ACHN (cell line): ENCODE results near the gene SCAP.

Experiments
- DNase-seq: peaks from one replicate; pipeline ENCODE4 v3.0.0-alpha.2; 2015
- in situ Hi-C: cut with HindIII; loops from 2 replicates; pipeline ENCODE4 v1.10.0; 2017; ENCODE audit warnings: low sequenced_read_pairs, low pct_ligation_motif_present, low pct_unique_long_range_greater_than_20kb

The SCAP gene

DNA sequence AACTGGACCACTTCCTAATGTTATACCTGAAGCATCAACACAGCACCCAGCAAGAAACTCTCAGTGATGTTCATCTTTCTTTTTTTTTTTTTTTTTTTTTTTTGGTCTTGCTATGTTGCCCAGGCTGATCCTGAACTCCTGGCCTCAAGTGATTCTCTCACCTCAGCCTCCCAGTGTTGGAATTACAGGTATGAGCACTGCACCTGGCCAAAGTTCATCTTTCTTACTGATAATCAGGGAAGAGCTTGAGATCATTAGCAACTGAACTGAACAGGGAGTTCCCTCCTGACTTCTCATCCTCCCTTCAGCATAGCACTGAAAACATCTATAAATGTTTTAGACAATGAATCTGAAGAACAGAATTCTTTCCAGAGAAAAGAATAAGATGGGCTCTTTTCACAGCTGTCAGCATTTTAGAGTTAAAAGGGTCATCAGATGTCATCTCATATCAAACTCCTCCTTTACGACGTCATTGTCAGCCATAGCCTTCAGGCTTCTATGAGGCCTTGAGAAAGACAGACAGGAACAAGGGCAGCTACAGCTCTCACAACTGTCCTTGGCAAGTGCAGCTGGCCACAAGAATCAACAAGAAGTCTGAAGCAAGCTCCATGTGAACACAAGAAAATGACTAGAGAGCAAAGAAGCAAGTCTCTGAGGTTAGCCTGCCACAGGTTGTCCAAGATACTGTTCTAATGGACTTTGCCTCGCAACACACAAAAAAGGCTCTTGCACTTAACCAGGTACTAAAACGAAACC, 33.8 kb downstream of the SCAP start:
- in situ Hi-C loops = no loop called here
- DNase-seq = no peak

DNA sequence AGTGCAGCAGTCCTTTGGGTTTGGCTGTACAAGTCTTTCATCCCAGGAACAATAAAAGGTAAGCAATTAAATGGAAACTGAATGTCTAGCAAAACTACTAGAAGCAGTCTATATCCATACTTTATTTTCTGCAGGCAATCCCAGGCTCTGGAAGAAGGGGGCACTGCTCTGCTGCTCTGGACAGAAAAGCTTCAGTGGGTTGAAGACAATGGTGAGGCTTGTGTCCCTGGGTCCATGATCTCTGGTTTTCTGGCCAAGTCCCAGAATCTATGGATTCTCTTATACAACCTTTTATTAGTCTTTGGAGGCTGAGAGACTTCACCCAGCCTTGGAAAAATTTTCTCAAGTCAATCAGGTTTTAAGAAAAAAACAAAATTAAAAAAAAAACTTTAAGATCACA, 35.6 kb downstream of the SCAP start:
- in situ Hi-C loops = no loop called here
- DNase-seq = peak; percentile 19

DNA sequence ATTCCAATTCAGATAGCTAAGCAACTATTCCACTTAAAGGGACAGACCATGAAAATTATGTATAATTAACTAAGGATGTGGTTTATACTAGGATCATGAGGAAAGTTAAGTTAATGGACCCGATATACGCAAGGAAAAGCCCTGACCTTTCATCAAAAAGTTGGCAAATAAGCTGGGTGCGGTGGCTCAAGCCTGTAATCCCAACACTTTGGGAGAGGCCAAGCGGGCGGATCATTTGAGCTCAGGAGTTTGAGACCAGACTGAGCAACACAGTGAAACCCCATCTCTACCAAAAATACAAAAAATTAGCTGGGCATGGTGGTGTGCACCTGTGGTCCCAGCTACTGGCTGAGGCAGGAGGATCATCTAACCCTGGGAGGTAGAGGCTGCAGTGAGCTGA, 39.6 kb downstream of the SCAP start:
- DNase-seq = no peak
- in situ Hi-C loops = no loop called here

DNA sequence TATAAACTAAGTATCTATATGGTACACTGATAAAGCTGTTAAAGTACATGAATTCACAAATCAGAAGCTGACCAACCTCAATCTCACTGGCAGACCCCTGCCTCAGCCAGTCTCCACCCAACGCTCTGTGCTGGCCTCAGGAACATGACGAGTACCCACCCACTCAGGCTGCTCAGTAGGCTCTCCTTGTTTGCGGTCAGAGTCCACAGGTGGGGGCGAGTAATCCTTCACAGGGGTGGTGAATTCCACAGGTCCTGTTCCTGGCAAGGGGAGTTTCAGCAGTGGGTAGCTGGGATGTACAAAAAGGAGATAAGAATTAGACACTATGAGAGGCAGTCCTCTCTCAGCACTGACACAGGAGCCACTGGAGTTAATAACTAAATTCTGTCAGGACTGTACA, 40.9 kb downstream of the SCAP start:
- no peak for DNase-seq
- in situ Hi-C loops = no loop called here

DNA sequence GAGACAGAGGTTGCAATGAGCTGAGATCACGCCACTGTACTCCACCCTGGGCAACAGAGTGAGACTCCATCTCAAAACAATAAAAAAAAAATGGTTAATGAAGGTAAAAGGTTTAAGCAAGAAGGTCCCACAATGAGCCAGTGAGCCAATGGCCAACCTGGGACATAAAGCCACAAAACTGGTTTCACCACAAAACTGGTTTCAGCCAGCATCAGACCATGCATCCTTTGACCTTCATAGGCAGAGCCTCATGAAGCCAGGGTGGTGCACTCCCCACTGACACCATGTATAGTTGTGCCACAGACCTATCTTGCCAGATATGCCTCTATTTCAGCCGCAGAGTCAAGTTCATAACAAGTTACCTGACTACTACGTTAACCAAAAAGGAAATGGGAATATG, 41.9 kb downstream of the SCAP start:
- in situ Hi-C loops = no loop called here
- DNase-seq = no peak

DNA sequence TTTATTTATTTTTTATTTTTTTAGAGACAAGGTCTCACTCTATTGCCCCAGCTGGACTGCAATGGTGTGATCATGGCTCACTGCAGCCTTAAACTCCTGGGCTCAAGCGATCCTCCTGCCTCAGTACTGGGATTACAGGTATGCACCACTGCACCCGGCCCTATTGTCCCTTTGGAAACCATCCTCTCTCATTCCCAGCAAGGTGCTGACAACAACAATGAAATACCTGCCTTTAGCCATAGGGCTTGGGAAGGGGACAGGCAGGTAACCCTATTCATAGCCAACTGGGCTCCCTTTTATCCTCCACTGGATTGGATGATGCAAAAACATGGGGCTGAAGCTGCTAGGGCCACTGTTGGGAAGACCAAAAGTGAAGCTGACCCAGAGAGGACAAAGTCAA, 43.1 kb downstream of the SCAP start:
- in situ Hi-C loops = no loop called here
- DNase-seq = no peak

DNA sequence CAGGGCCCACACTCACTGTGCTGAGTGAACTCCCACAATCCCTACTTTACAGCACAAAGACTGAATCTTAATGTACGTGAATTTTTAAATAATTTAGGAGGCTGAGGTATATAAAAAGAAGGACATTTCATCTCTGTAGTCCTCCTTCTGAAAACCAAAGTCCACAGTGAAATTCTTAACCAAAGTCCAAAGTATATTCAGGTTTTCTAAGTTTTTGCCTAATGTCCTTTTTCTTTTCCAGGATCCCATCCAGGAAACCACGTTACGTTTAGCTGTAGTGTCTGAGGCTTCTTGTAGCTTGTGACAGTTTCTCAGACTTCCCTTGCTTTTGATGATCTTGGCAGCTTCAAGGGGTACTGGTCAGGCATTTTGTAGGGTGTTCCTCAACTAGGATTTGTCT, 44.5 kb downstream of the SCAP start:
- DNase-seq = no peak
- in situ Hi-C loops = no loop called here

DNA sequence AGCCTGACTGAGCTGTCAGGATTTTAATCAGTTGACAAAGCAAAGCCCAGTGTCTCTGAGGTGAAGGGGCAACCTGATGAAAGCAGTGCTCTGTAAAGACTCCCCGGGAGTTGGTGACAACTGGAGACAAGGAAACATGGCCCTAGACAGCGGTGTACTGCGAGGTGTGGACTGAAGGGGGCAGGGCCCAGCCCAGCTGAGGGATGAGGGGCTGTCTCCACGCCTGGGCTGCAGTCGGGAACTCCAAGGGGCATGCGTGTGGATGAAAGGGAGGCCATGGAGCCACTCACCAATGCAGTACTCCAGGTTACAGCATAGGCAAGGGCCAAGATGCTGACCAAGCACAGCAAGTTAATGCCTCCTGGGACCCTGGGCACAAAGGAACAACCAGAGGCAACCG, 45.1 kb downstream of the SCAP start:
- no peak for DNase-seq
- in situ Hi-C loops = no loop called here

DNA sequence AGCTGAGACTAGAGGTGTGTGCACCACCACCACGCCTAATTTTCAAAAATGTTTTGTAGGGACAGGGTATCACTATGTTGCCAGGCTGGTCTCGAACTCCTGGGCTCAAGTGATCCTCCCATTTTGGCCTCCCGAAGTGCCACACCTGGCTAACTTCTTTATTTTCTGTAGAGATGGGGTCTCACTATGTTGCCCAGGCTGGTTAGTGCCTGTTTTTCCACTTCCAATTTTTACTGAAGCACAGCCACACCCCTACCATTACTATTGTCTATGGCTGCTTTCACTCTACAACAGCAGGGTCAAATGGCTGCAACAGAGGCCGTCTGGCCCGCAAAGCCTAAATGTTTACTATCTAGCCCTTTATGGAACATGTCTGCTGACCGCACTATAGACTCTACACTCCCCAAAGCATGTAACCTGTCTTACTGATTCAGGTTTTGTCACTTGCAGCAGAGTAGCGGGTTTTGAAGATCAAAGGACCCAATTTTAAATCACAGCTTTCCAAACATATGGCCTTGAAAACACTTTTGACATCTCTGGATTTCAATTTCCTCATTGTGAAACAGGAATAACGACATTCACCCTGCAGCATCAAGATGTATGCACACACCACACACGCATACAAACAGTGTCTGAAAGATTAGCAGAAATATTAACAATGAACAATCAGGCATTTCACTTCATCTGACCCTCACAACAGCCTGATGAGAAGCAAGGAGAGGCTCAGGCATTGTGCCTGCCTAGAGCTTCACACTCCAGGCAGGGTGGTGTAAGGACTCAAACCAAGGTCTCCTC, 46.1 kb downstream of the SCAP start:
- in situ Hi-C loops = no loop called here
- DNase-seq = no peak

DNA sequence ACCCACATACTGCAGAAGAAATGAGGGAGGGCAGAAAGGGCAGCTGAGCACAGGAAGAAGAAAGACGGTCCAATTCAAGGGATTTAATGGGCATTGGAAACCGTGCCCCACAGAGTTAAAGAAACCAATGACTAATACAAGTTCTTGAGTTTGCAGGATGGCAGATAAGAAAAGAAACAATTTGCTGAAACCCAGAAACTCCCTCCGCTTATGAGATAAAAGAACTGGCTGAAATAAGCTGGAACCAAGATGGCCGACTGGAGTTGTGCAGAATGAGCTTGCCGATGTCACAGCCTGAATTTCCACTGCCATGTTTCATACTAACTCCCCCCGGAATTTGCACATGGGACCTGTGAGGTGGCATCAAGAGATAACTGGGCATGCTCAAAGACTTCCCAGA, 47.1 kb downstream of the SCAP start:
- in situ Hi-C loops = no loop called here
- no peak for DNase-seq

DNA sequence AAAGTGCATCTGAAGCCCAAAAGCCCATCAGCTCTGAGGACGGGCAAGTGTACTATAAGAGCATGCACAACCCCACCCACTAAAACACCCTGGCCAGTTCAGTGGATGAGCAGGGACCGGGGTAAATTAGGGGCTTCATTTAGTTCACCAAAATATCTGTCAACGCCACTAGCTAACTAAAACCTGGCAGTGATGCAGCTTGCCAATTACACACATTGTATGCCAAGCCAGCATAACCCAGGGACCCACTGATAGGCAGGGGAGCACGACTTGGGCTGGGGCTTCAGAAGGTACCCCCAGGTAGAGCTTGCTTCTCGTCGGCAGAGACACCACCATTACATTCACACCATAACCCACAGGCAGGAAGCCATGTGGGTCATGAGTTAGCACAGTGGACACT, 47.9 kb downstream of the SCAP start:
- in situ Hi-C loops = no loop called here
- DNase-seq = no peak

DNA sequence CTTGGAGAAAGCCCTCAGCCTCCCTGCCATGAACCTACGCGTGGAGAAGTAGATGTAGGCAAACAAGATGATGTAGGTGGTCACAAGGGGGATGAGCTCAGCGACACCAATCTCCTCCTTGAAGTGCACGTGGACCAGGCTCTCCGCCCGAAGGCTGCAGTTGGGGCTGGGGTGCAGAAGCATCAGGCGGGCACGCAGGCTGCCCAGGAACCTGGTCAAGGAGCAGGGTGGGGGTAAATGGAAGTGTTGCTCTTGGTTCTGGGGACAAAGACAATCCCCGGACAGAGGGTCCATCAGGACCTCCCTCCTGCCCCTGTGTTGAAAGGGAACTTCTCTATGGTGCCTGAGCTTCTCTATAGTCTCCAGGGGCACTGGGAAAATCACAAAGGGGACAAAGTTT, 49.8 kb downstream of the SCAP start:
- DNase-seq = no peak
- in situ Hi-C loops = no loop called here

DNA sequence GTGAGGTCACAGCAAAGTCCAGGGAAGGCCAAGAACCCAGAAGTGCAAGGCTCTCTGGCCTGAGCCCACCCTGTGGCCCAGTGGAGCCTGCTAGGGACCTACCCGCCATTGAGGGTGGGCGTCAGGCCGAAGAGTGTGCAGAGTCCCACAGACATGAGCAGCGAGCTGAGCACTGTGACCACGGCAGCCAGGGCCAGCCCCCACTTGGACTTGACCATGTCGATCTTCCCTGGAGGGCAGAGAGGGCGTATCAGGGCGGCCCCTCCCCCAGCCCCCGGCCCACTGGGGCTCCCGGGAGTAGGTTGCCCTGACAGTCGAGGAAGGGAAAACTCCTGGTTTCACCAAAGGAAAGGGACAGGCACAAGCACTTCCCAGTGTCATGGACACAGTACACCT, 50.4 kb downstream of the SCAP start:
- DNase-seq = no peak
- in situ Hi-C loops = no loop called here

DNA sequence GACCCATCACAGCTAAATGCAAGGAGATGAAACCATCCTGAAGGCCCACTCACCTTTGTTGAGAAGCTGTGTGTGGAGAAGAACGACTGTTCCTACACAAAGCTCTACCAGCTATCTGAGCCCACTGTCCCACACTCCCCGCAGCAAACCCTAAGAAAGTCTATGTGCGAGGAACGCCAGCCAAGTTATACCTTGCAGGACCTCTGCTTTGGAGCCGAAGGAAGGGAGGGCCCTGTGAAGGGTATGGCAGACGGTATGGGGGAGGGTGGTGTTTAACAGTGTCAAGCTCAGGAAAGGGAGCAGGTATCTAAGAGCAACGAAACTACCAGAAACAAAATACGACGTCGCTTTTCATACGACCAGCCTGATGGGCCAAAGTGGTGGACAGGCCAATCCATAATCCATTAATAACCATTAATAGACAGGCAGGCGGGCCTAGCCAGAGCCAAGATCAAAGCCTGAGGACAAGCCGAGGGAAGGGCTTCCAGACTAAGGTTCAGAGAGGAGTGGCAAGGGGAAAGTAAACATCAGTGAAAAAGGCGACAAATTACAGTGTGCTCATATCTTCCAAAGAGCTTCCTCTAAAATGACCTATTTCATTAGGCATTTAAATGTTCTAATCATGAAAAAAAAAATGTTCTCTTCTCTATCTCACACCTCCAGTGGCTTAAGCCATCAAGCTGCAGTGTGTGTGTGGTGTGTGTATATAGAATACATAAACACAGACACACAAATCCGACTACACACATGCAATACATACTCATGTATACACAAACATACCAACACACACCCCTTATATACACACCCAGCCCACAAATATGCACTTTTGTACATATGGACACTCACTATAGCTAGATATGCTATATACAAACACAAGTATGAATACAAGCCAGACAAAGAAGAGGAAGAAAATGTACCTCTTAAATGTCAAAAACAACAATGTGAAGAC, 51.0 kb downstream of the SCAP start:
- DNase-seq = no peak
- in situ Hi-C loops = no loop called here

DNA sequence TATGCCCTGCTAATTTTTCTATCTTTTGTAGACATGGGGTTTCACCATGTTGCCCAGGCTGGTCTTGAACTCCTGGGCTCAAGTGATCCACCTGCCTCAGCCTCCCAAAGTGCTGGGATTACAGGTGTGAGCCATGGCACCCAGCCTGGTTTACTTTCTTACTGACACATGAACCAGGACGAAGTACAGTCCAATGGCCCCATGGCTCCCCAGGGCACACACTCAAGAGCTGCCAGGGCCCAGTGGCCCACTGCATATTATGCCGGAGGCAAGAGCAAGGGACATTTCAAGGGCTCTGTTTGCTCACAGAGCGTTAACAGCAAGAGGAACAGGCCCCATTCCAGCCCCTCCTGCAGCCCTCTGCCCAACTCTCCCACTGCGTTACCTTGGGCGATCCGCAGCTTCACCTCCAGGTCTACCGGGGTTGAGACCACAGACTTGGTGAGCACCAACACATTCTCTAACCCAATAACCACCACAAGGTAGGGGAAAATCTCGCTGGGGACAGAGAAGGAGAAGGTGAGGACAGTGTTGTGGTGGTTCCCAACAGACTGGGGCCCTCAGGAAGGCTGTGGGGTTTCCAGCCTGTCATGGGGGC, 52.1 kb downstream of the SCAP start:
- no peak for DNase-seq
- in situ Hi-C loops = no loop called here

DNA sequence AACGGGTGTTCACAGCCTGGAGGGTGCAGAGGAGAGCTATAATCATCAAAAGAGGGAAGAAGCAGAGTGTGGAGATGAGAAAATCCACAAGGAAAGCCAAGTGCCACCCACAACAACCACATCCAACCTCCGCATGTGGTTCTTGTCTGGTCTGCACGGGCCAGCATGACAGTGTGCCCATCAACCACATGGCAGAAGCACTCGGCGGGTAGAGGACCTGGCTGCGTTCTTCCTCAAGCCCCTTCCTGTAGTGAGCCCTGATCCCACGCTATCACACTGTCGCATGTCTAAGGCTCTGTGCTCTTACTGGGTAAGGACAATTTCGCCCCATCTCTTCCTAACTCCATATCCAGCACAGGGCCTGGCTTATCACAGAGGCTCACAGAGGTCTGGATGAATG, 53.0 kb downstream of the SCAP start:
- no peak for DNase-seq
- in situ Hi-C loops = no loop called here

DNA sequence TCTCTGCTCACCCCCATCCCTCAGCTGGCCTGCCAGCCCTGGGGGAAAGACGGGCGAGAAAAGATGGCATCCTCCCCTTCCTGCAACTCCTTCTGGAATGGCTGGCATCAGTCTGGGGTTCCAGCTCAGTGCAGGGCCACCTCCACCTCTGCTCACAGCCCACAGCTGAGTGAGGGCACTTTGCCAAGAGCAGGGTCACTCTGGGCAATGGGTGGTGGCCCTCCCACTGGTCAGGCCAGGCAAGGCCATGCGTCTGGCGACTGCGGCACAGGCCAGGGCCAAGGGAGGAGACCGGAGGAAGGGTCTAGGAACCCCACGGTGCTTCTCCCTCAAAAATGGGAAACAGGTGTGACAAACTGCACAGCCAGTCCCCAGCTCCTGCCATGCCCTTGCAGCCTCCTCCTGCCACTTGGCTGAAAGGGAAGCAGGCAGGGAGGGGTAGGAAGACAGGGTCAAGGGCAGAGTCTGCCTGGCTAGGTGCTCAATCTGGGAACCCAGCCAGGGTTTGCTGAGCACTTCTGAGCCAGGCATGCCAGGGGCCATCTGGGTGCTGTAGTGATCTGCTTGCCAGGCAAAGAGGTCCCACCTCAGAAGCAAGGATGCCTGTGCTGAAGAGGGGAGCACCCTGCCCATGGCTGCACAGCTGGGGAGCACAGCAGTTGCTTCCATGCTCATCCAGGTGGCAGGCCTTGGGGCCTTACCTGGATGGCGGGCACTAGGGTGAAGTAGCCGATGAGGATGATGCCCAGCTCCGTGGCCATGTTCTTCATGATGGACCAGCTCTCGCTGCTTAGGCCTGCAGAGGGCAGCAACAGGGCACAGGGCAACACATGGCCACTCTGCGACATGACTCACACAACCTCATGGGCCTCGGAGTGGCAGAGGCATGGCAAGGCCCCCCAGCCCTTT, 53.7 kb downstream of the SCAP start:
- DNase-seq = peak; percentile 15
- in situ Hi-C loops = no loop called here
